Measurements from ENCODE around the gene GREB1L. TPM values are rescaled to one million over a fixed set of nuclear protein-coding genes. Genes with fewer than 3 reads are reported as not detected.

GREB1L gene
- total and polyA plus RNA-seq, 2 donors (not counting 1 experiment from before 2014, with no cell fraction given) = not detected

DNA sequence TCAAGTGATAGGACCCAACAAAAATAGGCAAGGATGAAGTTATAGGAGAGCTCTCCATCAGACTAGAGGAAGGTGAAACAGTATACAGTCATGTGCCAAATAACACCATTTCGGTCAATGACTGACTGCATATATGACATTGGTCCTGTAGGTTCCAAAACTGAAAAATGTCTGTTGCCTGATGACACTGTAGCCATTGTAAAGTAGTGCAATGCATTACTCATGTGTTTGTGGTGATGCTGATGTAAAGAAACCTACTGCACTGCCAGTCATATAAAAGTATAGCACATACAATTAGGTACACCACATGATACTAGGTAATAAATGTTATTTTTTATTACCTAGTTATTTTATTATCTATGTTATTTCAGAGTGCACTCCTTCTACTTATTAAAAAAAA, 147.9 kb downstream of the GREB1L start:
- Histone ChIP-seq H3K9me3 (ENCODE audit: control extremely low read depth in 1 of 3, control insufficient read depth in 2 of 3, insufficient read depth in 1 of 3, low read length in 2 of 3) (no peaks in the 10 kb centered on the region), H3K79me2 (ENCODE audit: control insufficient read depth, insufficient read depth, low read length) (no peaks in the 10 kb centered on the region), H3K36me3 (replicated peaks in 1 of 2; ENCODE audit: control extremely low read depth in 1 of 2, control insufficient read depth in 1 of 2, extremely low read depth in 1 of 2, insufficient read depth in 2 of 2, low read length in 1 of 2) (no peaks in the 10 kb centered on the region), H4K20me1 (ENCODE audit: control insufficient read depth, insufficient read depth, low read length, poor library complexity, severe bottlenecking) (no peaks in the 10 kb centered on the region), H3K27me3 (replicated peaks in 1 of 4; ENCODE audit: control extremely low read depth in 1 of 4, control insufficient read depth in 3 of 4, insufficient read depth in 4 of 4, low read length in 3 of 4) (no peaks in the 10 kb centered on the region), H3K4me2 (replicated peaks; ENCODE audit: low read depth, low read length, poor library complexity, severe bottlenecking) (no peak overlapping the region), H3K4me3 (ENCODE audit: control extremely low read depth in 1 of 5, extremely low read depth in 1 of 5, insufficient read depth in 1 of 5, low read depth in 2 of 5, low read length in 4 of 5) (no peak overlapping the region), H2AFZ (ENCODE audit: insufficient read depth, low read depth, low read length, poor library complexity, severe bottlenecking) (no peak overlapping the region), H3K4me1 (ENCODE audit: control insufficient read depth in 2 of 2, insufficient read depth in 2 of 2, low read length in 2 of 2) (no peaks in the 10 kb centered on the region), H3K27ac (ENCODE audit: low read length in 2 of 2) (no peak overlapping the region), H3K9ac (ENCODE audit: low read length) (no peak overlapping the region)
- DNase-seq (no peak), ATAC-seq (ENCODE audit: low read depth) (no peak)
- CTCF ChIA-PET = no interaction called here
- POLR2A ChIA-PET = no interaction called here
- Mint-ChIP-seq H3K9me3 (ENCODE audit: insufficient read depth) (no peaks in the 10 kb centered on the region), H3K27me3 (peaks cover 9% of the 10 kb centered on the region), H3K4me1 (no peaks in the 10 kb centered on the region), H3K27ac (no peak overlapping the region), H3K4me3 (no peak overlapping the region)
- WGBS (ENCODE audit: insufficient coverage) = 100% methylated on average over 1 of the region's 1 CpG
- no peak for TF ChIP-seq EZH2 (IDR thresholded peaks at IDR 0.05; ENCODE audit: borderline replicate concordance, insufficient read depth, low read depth, low read length, poor library complexity, severe bottlenecking)
- TF ChIP-seq, protein P1, sequence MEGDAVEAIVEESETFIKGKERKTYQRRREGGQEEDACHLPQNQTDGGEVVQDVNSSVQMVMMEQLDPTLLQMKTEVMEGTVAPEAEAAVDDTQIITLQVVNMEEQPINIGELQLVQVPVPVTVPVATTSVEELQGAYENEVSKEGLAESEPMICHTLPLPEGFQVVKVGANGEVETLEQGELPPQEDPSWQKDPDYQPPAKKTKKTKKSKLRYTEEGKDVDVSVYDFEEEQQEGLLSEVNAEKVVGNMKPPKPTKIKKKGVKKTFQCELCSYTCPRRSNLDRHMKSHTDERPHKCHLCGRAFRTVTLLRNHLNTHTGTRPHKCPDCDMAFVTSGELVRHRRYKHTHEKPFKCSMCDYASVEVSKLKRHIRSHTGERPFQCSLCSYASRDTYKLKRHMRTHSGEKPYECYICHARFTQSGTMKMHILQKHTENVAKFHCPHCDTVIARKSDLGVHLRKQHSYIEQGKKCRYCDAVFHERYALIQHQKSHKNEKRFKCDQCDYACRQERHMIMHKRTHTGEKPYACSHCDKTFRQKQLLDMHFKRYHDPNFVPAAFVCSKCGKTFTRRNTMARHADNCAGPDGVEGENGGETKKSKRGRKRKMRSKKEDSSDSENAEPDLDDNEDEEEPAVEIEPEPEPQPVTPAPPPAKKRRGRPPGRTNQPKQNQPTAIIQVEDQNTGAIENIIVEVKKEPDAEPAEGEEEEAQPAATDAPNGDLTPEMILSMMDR (IDR thresholded peaks at IDR 0.05) = no peak
- intact Hi-C loops (cut with micrococcal nuclease) = no loop called here

DNA sequence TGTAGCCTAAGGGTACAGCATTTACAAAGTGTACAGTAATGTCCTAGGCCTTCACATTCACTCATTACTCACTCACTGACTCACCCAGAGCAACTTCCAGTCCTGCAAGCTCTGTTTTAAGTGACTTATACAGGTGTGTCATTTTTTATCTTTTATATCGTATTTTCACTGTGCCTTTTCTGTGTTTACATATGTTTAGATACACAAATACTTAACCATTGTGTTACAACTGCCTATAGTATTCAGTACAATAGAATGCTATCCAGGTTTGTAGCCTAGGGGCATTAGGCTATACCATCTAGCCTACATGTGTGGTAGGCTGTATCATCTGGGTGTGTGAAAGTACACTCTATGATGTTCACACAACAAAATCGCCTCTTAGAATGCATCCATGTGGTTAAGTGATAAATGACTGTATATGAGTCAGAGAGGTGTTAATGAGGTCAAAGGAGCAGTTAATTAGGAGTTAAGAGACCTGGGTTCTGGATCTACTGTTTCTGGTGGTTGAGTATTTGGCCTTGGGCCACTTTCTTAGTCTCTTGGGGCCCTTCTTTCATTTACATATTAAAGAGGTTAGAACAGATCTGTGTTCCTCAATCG, 149.1 kb downstream of the GREB1L start:
- CTCF ChIA-PET = no interaction called here
- Histone ChIP-seq H3K27me3 (replicated peaks in 1 of 4; ENCODE audit: control extremely low read depth in 1 of 4, control insufficient read depth in 3 of 4, insufficient read depth in 4 of 4, low read length in 3 of 4) (no peaks in the 10 kb centered on the region), H3K9ac (ENCODE audit: low read length) (no peak overlapping the region), H3K9me3 (ENCODE audit: control extremely low read depth in 1 of 3, control insufficient read depth in 2 of 3, insufficient read depth in 1 of 3, low read length in 2 of 3) (no peaks in the 10 kb centered on the region), H2AFZ (ENCODE audit: insufficient read depth, low read depth, low read length, poor library complexity, severe bottlenecking) (no peak overlapping the region), H3K27ac (ENCODE audit: low read length in 2 of 2) (no peak overlapping the region), H3K4me3 (ENCODE audit: control extremely low read depth in 1 of 5, extremely low read depth in 1 of 5, insufficient read depth in 1 of 5, low read depth in 2 of 5, low read length in 4 of 5) (no peak overlapping the region), H3K36me3 (replicated peaks in 1 of 2; ENCODE audit: control extremely low read depth in 1 of 2, control insufficient read depth in 1 of 2, extremely low read depth in 1 of 2, insufficient read depth in 2 of 2, low read length in 1 of 2) (no peaks in the 10 kb centered on the region), H3K79me2 (ENCODE audit: control insufficient read depth, insufficient read depth, low read length) (no peaks in the 10 kb centered on the region), H3K4me1 (ENCODE audit: control insufficient read depth in 2 of 2, insufficient read depth in 2 of 2, low read length in 2 of 2) (no peaks in the 10 kb centered on the region), H3K4me2 (replicated peaks; ENCODE audit: low read depth, low read length, poor library complexity, severe bottlenecking) (no peak overlapping the region), H4K20me1 (ENCODE audit: control insufficient read depth, insufficient read depth, low read length, poor library complexity, severe bottlenecking) (no peaks in the 10 kb centered on the region)
- H3K4me1 Mint-ChIP-seq = no peaks in the 10 kb centered on the region
- H3K4me3 Mint-ChIP-seq = no peak overlapping the region
- H3K27ac Mint-ChIP-seq = no peak overlapping the region
- no CpG with 5 or more reads among the region's 3 CpGs for WGBS (ENCODE audit: insufficient coverage)
- ATAC-seq (ENCODE audit: low read depth) (no peak), DNase-seq (no peak)
- no peak for TF ChIP-seq EZH2 (IDR thresholded peaks at IDR 0.05; ENCODE audit: borderline replicate concordance, insufficient read depth, low read depth, low read length, poor library complexity, severe bottlenecking)
- TF ChIP-seq, protein P1 (IDR thresholded peaks at IDR 0.05) = no peak
- intact Hi-C loops (cut with micrococcal nuclease) = no loop called here
- H3K9me3 Mint-ChIP-seq (ENCODE audit: insufficient read depth) = no peaks in the 10 kb centered on the region
- POLR2A ChIA-PET = no interaction called here
- H3K27me3 Mint-ChIP-seq = peaks cover 9% of the 10 kb centered on the region

Data from B cell (primary cell).